T-helper 1 cell (primary cell): ENCODE results near the gene ARHGDIG.
"Not testable (repeated sequence)": the region's sequence is repeated elsewhere in the genome, so short reads cannot be mapped to it uniquely, and the experiment has no call there.

Experiments
- DNase-seq, 5 donors: peaks; one replicate each; pipeline ENCODE4 v3.0.0-alpha.2; 2012 to 2020

ARHGDIG gene

DNA sequence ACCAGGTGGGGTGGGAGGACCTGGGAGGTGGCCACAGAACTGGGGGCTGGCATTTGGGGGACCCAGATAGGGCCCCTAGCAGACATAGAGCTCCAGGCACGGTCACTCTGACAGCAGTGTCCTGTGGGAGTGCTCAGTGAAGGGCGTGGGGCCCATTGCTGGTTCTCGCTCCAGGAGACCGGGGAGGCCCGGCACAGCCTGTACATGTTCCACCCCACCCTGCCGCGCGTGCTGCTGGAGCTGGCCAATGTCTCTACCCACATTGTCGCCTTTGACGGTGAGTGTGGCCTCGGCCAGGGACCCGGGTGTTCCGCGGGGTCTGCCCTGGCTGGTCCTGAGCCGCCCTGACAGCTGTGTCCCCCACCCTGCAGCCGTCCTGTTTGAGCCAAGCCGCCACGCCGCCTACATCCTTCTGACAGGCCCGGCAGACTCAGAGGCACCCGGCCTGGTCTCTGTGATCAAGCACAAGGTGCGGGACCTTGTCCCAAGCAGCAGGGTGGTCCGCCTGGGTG, 15.9 kb upstream of the ARHGDIG start:
- DNase-seq, result no peak

DNA sequence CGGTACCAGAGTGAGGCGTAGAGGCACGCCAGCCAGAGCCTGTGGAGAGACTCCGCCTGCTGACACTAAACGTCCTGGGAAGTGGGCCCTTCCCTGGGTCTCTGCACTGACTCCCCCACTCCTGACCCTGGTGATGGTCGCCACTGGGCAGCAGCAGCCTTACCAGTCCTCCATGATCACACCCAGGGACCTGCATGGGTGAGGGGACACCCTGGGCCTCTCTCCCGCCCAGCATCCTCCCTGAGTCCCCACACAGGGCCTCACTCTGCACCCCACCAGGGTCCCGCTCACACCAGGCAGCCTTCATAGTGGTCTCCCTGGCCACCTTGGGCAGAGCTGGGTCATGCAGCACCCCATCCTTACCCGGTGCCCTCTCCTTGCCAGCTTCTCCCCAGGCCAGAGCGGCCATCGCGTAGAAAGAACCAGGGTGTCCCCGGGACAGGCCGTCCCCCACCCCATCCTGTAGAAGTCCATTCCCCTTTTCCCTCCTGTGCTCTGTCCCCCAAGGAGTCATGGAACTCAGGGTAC, 15.3 kb upstream of the ARHGDIG start:
- DNase-seq, result no peak

DNA sequence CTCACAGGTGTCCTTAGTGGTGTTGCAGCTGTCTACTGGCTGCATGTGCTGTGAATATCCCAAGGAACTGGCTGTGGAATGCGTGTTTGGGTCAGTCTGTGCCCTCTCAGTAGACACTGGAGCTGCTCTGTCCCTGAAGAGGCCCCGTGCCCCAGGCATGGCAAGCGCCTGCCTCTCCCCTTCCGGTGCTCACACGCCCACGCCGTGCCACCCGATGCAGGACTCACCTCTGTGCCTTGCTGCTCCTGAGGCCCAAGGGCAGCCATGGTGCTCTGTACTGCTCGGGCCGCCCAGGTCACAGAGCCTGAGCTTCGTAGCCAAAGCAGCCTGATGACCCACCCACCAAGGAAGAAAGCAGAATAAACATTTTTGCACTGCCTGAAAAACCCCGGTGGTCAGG, 14.7 kb upstream of the ARHGDIG start:
- no peak for DNase-seq

DNA sequence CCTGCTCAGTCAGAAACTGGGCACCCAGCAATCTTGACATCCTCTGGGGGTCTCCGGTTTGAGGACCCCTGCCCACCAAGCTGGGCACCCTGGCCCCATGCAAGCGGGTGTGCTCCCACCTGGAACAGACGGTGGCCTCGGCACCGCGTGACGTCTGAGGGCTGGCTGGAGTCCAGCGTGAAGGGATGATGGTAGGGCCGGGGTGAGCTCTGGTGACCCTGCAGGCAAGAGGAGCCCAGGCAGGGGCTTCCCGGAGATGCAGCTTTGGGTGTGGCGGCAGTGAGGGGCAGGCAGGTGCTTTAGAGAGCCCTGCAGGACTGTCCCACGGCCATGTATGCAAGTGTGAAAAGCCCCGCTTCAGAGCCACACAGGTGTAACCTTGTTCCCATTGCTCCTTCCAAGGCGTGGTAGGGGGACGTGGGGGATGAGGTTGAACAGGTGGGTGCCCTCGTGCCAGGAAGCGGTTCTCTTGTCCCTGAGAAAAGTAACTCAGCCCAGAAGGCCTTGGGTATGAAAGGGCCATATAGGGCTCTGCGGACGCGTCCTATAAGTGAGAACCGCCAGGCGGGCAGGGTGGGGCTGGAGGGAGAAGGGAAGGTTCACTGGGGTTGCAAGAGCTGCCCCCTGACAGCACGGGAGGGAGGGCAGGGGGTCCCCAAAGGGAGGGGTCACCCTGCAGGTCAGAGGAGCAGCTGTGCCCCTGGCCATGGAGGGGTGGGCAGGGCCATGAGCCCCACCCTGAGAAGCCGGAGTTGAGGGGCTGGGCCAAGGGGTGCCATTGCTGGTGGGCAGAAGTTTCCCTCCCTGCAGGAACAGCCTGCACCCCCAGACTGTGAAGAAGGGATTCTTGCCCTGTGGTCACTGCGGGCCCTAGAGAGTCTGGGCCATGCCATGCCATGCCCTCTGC, 13.9 kb upstream of the ARHGDIG start:
- no peak for DNase-seq

DNA sequence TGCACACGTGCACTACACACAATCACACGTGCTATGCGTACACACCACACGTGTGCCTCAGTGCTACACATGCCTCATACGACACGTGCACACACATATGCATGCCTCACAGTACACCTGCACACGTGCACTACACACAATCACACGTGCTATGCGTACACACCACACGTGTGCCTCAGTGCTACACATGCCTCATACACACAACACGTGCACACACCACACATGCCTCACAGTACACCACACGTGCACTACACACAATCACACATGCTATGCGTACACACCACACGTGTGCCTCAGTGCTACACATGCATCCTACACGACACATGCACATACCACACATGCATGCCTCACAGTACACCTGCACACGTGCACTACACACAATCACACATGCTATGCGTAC, 12.8 kb upstream of the ARHGDIG start:
- not testable (repeated sequence) for DNase-seq

DNA sequence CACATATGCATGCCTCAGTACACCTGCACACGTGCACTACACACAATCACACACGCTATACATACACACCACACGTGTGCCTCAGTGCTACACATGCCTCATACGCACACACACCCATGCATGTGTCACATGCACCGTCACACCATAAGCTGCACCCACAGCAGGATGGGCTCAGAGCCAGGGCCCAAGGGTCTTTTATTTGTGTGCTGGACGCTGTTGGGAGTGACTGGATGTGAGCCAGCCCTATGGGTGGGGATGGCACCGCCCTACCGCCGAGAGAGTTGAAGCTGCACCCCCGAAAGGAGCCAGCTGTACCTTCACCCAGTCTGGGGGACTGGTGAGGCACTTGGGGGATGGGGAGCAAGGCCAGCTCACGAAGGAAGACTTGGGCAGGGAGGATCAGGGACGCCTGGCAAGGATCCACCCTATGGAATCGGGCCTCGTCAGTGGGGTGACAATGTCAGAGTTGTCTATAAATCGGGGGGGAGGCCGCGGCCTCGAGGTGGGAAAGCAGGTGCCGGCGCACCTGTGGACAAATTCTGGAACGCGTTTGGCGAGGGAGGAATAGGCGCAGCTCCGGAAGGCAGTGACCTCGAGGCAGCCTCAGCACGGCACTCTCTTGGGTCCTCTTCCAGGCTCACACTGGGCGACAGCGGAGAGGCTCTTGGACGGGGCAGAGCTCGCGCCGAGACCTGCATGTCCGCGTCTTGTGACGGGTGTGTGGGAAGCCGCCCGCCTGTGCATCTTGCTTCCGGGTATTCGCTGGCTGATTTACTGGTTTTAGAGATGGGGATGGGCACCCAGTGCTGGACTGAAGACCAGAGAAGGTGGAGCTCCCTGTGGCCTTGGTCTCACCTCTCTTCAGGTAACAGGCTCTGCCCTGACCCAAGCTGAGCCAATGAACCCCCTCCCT, 12.0 kb upstream of the ARHGDIG start:
- no peak for DNase-seq

DNA sequence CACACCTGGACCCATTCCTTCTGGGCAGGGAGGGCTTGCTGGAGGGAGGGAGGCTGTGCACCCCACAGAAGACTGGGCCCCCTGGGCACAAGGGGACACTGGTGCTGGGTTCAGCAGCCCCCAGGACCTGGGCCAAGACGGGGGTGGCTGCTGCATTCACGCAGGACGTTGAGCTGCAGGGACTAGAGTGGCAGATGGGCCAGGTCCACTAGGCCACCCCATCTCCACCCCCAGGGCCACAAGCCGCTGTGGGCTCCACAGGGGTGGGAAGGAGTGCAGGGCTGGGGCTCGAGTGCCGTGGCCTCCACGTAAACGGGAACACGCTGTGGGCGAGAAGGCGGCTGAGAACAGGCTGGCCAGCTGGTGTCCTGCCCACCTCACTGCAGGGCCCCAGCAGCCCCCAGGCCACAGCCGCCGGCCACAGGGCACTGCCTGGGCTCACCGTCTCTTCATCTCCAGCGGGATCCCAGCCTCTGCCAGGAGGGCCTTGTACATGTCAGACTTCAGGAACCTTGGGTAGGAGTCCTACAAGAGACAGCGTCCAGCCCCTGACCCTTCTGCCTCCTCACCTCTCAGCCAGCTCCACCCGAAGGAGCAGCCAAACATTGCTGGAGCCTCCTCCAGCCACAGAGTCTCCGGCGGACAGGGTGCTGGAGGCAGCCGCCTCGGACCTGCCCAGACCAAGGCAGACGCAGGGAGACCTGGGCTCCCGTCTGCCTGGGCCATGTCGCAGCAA, 11.2 kb upstream of the ARHGDIG start:
- DNase-seq, result no peak

DNA sequence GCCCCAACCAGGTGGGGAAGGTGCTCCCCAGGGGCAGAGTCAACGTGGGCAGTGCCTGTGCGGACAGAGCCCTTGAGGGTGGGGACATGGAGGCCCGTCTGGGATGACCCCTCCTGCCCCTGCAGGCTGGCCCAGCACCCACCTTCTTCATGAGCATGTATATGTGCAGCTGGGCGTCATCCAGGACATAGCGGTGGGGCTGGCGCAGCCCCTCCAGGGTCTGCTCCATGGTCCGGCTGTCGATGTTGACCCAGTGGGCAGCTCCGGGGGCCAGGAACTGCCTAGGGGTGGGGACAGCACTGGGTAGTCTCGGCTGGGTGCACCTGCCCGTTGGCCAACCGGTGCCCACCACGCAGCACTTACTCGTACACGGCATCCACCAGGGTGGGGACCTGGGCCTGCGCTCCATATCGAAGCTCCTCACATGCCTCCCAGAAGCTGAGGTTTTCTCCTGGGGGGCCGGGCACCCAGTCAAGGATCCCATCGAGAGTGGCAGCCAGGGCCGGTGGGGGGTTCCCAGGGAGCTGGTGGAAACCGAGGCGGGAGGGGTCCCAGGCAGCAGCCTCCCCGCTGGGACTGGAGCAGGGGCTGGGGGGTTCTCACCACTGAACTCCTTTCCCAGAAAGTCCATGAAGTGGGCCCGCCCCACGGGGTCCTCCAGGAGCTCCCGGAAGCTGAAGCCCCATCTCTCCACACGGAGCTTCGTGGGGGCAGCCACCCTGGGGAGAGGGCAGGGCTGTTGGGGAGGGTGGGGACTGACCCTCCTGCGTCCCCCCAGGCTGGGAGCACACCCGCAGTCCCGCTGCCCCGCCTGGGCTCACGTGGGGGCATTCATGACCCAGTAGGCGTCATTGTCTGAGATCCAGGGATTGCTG, 9.8 kb upstream of the ARHGDIG start:
- DNase-seq, result no peak

DNA sequence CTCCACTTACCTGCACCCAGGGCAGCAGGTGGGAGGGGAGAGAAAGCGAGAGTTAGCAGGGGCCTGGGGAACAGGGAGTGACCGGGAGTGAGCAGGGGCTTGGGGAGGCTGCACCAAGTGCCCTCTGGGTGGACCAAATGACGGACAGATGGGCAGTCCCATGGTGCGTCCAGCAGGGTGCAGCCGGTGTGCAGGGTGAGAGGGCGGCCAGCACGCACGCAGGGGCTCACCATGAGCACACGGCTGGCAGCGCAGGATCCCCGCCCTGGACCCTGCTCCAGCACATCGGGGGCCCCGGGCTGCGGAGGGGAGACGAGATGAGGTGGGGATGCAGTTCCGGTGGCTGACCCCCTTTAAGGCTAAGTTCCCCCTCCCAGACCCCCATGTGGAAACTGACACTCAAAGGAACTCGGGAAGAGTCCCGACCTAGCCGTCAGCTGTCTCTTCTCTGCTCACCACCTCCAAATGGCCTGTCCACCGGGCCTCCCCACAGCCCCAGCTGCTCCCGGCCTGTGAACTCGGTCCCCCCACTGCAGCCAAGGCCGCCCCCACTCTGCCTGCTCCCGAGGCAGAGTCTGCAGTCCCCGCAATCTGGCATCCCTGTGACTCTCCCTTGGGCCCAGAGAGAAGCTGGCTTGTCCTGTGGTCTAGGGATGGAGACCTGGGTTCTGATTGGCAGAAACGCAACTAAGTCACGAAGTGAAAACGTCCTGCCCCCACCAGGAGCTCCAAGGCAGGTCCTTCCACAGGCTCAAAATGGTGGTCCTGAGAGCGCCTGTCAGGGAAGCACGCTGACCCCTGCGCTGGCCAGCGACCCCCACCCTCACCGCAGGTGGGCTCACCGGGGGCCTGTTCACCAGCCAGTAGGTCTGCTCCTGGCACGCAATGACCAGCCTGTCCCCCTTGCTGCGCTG, 7.5 kb upstream of the ARHGDIG start:
- no peak for DNase-seq

DNA sequence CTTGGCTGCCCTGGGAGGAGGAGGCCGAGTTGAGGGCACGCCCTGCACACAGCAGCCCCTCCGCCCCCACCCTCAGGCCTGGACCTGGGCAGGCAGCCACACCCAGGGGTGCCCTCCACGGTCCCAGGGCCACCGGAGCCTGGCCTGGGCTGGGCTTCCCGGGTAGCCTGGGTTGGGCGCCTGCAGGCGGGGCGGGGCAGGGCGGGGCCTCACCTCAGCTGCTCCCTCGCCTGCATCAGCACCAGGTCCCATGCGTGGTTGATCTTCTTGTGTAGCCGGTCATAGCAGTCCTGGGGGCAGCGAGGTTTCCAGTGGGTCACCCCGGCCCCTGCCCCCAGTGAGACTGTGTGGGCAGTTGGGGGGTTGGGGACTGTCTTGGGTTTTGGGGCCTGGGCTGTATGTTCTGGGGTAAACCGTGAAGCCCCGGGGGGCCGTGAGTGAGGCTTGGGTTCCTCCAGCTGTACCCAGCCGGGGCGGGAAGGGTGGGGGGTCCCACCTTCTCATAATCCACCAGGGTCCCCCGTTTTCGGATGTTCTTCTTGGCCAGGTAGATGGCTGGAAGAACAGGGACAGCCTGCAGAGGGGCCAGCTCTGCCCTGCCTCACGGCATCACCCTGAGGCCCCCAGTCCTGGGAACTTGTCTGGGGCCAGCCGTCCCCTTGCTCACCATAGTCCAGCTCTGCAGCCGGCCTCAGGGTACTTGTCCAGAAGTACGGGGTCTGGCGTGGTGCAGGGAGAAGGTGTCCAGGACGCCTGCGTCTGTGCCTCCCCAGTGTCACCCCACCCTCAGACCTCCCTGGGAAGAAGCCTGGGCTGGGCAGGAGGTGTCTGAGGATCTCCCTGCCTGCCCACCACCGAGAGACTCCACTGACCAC, 6.6 kb upstream of the ARHGDIG start:
- no peak for DNase-seq

DNA sequence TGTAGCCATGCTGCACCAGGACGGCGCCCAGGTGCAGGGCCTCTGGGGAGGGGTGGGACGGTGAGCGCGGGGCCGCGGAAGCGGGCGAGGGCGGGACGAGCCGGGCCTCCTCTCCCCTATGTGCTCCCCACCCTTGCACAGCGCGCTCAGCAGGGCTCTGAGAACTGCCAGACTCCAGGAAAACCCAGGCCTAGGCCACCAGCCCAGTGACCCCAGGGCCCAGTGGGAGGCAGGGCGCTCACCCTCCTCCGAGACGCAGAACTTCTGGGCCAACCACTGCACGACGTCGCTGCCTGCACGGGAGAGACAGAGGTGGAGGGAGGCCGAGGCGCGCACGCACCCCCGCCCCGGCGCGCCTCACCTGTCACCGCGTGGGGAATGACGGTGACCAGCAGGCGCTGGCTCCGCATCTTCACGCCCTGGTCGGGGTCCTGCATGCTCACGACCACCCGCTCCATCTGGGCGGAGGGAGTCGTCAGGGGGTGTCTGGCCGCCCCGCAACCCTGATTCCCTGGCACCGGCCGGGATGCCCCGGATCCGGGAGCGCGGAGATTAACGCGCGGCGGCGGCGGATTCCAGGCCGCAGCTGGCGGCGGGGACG, 5.2 kb upstream of the ARHGDIG start:
- DNase-seq, result no peak

DNA sequence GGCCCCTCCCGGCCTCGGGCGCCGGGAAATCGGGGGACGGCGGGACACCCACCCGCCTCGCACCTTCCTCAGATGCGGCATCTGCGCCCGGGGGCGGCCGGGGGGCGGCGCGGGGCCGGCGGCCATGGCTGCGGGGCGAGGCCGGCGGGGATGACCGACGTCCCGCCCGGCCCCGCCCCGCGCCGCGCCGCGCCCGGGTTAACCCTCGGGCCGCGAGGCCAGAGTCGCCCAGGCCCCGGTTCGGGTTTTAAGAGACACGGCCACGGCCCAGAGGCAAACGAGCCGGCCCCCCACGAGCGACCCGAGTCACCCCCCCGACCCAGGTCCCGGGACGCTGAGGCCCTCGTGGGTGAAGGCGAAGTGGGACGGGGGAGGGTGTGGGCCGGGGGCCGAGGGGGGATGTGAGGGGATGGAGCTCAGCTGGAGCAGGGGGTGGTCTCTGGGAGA, 4.6 kb upstream of the ARHGDIG start, which contains the start of gene RGS11:
Gene RGS11 (minus strand): TSS at position 159 of the 447 bp plus-strand sequence. CDS start 33 bp downstream, at position 126.
- no peak for DNase-seq

DNA sequence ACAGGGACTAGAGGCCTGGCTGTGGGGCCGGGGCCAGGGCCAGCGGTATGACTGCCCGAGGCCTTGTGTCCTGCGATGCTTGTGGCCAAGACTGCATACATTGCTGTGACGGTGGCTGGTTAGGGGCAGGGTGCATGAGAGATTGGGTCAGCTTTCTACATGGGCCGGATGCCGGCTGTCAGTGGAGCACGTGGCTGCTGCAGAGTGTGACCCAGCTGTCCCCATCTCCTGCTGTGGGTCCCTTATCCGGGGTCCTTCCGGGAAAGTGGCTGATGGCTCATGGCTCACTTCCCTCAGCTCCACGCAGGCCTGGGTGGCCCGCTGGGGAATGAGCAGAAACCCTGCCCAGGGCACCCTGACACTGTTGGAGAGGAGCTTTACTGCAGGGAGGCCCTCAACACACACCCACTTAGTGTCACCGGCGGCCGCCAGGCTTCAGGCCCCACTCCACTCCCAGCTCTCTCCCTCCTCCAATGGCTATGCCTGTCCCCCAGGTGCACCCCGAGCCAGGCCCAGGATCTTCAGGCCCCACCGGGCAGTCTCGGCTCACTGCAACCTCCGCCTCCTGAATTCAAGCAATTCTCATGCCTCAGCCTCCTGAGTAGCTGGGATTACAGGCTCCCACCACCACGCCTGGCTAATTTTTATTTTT, 3.8 kb upstream of the ARHGDIG start:
- DNase-seq, result no peak

DNA sequence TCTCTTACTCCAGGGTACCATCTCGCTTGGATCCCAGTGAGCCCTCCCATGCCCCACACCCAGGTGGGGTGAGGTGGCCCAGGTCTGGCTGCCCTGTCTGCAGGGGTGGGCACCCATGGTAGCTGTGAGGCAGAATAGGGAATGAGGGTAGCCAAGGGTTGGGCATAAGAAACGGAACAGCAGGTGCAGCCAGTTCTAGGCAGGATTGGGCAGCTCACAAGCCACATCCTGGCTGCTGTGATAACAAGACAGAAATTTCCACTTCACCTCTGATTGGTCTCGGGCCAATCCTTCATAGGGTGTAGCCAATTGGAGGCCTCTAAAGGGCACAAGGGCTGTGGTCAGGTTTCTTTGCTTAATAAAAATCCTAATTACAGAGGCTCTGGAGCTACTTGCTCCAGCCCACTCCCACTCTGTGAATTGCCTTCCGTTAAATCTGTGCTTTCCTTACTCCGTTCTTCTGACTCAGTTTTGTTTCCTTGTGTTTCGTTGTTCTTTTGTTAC, 1.5 kb upstream of the ARHGDIG start:
- peak in 3 of 5 donors; percentile 25 to 44 (median 39) for DNase-seq

DNA sequence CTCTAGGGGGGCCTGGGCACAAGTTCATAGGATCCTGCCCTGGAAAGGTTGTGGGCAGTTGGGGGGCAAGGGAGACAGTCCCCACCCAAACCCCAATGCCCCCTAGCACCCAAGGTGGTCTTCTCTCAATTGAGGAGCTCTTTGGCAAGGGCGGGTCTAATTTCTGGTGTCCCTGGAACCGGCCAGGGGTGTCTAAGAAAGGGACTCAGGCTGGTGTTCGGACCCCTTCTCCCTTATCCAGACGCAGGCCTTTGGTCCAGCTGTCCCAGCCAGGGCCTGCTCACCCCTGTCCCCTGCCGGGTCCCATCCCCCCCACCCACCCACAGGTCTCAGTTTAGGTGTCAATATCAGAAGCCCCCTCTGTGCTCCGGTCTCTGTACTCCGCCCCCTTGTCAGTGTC, 860 bp upstream of the ARHGDIG start:
- no peak for DNase-seq

DNA sequence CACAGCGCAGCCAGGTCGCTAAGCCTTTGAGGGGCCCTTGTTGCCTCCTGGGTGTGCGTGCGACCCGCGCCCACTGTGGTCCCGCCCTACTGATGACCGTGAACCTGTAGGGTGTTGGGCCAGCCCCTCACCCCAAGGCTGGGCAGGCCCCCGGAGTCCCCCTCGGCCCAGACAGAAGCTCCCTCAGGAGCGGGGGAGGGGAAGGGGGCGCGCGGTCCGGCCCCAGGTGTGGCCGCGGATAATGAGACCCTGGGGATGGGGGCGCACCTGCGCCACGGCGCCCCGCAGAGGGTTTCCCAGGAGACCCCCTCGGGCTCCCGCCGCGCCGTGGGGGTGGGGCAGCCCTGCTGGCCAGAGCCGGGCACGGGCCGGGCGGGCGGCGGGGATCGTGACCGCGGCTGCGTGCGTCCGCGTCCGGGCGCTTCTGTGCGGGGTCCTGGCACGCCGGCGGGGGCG, 358 bp upstream of the ARHGDIG start:
- DNase-seq, result no peak

DNA sequence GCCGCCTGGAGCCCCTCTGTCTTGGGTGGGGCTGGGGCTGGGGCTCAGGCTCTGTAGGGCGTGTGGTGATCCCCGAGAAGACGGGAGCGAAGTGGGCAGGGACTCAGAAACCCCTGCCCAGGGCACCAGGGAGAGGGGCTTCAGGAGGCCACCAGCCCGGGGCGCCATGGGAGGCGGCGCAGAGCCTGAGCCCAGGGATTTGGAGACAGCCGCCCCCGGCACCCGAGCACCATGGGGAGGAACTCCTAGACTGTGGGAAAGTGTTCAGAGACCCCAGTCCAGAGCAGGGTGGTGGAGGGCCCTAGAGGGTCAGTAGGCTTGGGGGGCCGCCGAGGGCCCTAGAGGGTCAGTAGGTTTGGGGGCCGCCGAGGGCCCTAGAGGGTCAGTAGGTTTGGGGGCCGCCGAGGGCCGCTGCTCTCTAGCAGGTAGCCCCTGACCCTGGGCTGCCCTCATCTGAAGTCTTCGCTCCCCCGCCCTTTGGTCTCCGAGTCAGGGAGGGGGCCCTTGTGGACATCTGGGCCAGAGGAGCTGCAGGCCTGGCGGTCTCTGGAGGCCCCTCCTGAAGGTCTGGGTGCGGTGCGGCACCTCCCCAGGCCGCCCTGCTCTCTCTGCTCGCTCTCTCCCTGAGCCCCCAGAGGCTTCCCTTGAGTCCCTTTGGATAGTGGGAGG, 734 bp downstream of the ARHGDIG start:
- no peak for DNase-seq
